Spleen (tissue), 11 donors: ENCODE results near the gene SLC6A13. TPM values are rescaled to one million over a fixed set of nuclear protein-coding genes. Genes with fewer than 3 reads are reported as not detected.

Experiments used
- DNase-seq: peaks from one replicate; pipeline ENCODE4 v3.0.0-alpha.2; 2020
- H3K27ac ChIP-seq, 8 donors: fragments of 200-600 bp; sonication (generic) in 7 of 8; 1 replicate in 4 of 8; 2 replicates in 4 of 8; pipeline versions ENCODE4 v1.5.0 to v1.8.0; 2016 to 2021; ENCODE audit warnings: inconsistent platforms in 4 of 8, mild to moderate bottlenecking in 4 of 8, moderate library complexity in 1 of 8
- H3K27me3 ChIP-seq, 7 donors: fragments of 200-600 bp; sonication (generic) in 6 of 7; replicated peaks in 1 of 7; 1 replicate in 4 of 7; 2 replicates in 3 of 7; pipeline versions ENCODE4 v1.5.0 to v1.8.0; 2016 to 2021; ENCODE audit warnings: inconsistent platforms in 3 of 7, mild to moderate bottlenecking in 1 of 7
- H3K36me3 ChIP-seq, 6 donors: fragments of 200-600 bp; sonication (generic) in 5 of 6; 1 replicate in 4 of 6; 2 replicates in 2 of 6; pipeline versions ENCODE4 v1.5.0 to v1.8.0; 2016 to 2021; ENCODE audit warnings: inconsistent platforms in 2 of 6
- H3K4me1 ChIP-seq, 6 donors: fragments of 200-600 bp; sonication (generic) in 5 of 6; 1 replicate in 3 of 6; 2 replicates in 3 of 6; pipeline versions ENCODE4 v1.5.0 to v1.8.0; 2016 to 2021; ENCODE audit warnings: inconsistent platforms in 3 of 6
- H3K4me3 ChIP-seq, 8 donors: fragments of 200-600 bp; sonication (generic) in 7 of 8; 1 replicate in 4 of 8; 2 replicates in 4 of 8; pipeline versions ENCODE4 v1.5.0 to v1.8.0; 2016 to 2021; ENCODE audit warnings: inconsistent platforms in 4 of 8, mild to moderate bottlenecking in 4 of 8, moderate library complexity in 2 of 8
- H3K9me3 ChIP-seq, 8 donors: fragments of 200-600 bp; sonication (generic) in 7 of 8; 1 replicate in 4 of 8; 2 replicates in 4 of 8; pipeline versions ENCODE4 v1.5.0 to v1.8.0; 2016 to 2021; ENCODE audit warnings: inconsistent platforms in 4 of 8
- CTCF ChIP-seq, 11 experiments: fragments of 200-600 bp in 7 of 11; fragments of 450-650 bp in 4 of 11; sonication (generic) in 4 of 11; IDR thresholded peaks in 8 of 11; conservative IDR thresholded peaks in 3 of 11; 1 replicate in 7 of 11; 2 replicates in 4 of 11; pipeline versions ENCODE4 v1.4.0 to v1.8.0; 2016 to 2021; ENCODE audit warnings: antibody characterized with exemption in 11 of 11, inconsistent platforms in 4 of 11, mild to moderate bottlenecking in 1 of 11
- POLR2A ChIP-seq, 3 donors: fragments of 450-650 bp; IDR thresholded peaks; one replicate each; pipeline ENCODE4 v1.5.1; 2017; ENCODE audit warnings: antibody characterized with exemption in 3 of 3, mild to moderate bottlenecking in 1 of 3
- POLR2AphosphoS5 ChIP-seq, 3 donors: sonication (generic); formaldehyde crosslinking; IDR thresholded peaks; one replicate each; pipeline ENCODE4 v1.5.1; 2017; ENCODE audit warnings: antibody characterized with exemption in 3 of 3
- WGBS, 5 donors: extraction: QIAGEN DNeasy Blood & Tissue Kit in 3 of 5; methylation state at CpG; one replicate each; pipeline versions ENCODE4 v1.1.5 to v1.1.7; 2013 to 2018; 5-methylcytosine and 5-hydroxymethylcytosine counted together
- intact Hi-C: fragments of 100-400 bp; cut with DNase I; formaldehyde crosslinking; loops from one replicate; pipeline ENCODE4 v1.15.0; 2023; ENCODE audit warnings: low total_unique reads
- polyA plus RNA-seq, 3 donors: library from polyadenylated mRNA; stranded (reverse); fragments of 200-250 nt; gene quantifications; one replicate each; pipeline ENCODE4 v1.2.1, GENCODE V29; 2013
- total RNA-seq, 7 donors: library from RNA; depleted of rRNA in 3 of 7; stranded (reverse); fragments of >200 nt in 3 of 7; fragmentation: NEBNext Ultra II Directional in 4 of 7; extraction: Animal tissue kit (Norgen Biotek cat#: 25700) in 4 of 7; gene quantifications; one replicate each; pipeline versions ENCODE4 v1.1.0 to v1.2.1, GENCODE V29; 2016 to 2021
- donor health status: healthy with polysubstance abuse.
- donor health status: DM: no; HTN: no; CAD: no; lungs with moderate emphysema.
- donor health status: DM: no; HTN: no; CAD: no.
- donor health status: Bipolar disorder and iron deficiency.
- donor health status: healthy.
- donor health status: DM: no; HTN: no; CAD: no.
- donor health status: DM: yes; HTN: yes; CAD: no.

The SLC6A13 gene
- total and polyA plus RNA-seq, 10 donors, result 0.22 to 1.7 (median 0.30) TPM; not detected in 5

- intact Hi-C loops, result no loop called here
- peak; percentile 63 for DNase-seq
- Histone ChIP-seq H3K4me1 (no peaks in the 10 kb centered on the region), H3K4me3 (no peak overlapping the region), H3K27ac (no peak overlapping the region), H3K9me3 (no peaks in the 10 kb centered on the region), H3K27me3 (peaks cover 0 to 74% (median under 1%) of the 10 kb centered on the region in 7 donors), H3K36me3 (no peaks in the 10 kb centered on the region)
- WGBS, 5 donors, result 73 to 90% (median 76%) methylated on average over 5 of the region's 5 CpGs
- TF ChIP-seq POLR2A (IDR thresholded peaks at IDR 0.05) (no peak), POLR2AphosphoS5 (IDR thresholded peaks at IDR 0.05) (no peak), CTCF (IDR thresholded peaks at IDR 0.05 in 8 of 11, conservative IDR thresholded peaks at IDR 0.05 in 3 of 11) (no peak)
Observed at GRCh38 chr12:195156-195555, 67.5 kb downstream of the SLC6A13 start.

GRCh38 chr12:194276-194675 lies 68.4 kb downstream of the SLC6A13 start:
- Histone ChIP-seq H3K4me1 (peaks cover 0 to 5% (median 3%) of the 10 kb centered on the region in 6 donors), H3K27ac (no peak overlapping the region), H3K9me3 (no peaks in the 10 kb centered on the region), H3K36me3 (no peaks in the 10 kb centered on the region), H3K4me3 (no peak overlapping the region), H3K27me3 (peaks cover 0 to 81% (median 9%) of the 10 kb centered on the region in 7 donors)
- no peak for TF ChIP-seq CTCF (IDR thresholded peaks at IDR 0.05 in 8 of 11, conservative IDR thresholded peaks at IDR 0.05 in 3 of 11)
- DNase-seq, result peak; percentile 38
- WGBS, 5 donors, result 80 to 89% (median 88%) methylated on average over 7 of the region's 7 CpGs
- intact Hi-C loops, result no loop called here

GRCh38 chr12:193261-193660 lies 69.4 kb downstream of the SLC6A13 start:
- WGBS, 5 donors, result 60 to 82% (median 73%) methylated on average over 9 to 10 of the region's 10 CpGs
- DNase-seq, result peak; percentile 34
- H3K4me1 ChIP-seq, result peaks cover 0 to 13% (median 10%) of the 10 kb centered on the region in 6 donors

GRCh38 chr12:191541-191940 lies 71.1 kb downstream of the SLC6A13 start:
- Histone ChIP-seq H3K27ac (no peak overlapping the region), H3K4me3 (no peak overlapping the region), H3K36me3 (no peaks in the 10 kb centered on the region), H3K27me3 (peaks cover 0 to 85% (median 15%) of the 10 kb centered on the region in 7 donors), H3K4me1 (peaks cover 0 to 13% (median 10%) of the 10 kb centered on the region in 6 donors), H3K9me3 (no peaks in the 10 kb centered on the region)
- intact Hi-C loops, result no loop called here
- peak; percentile 16 for DNase-seq
- 78 to 90% (median 85%) methylated on average over 3 of the region's 3 CpGs for WGBS, 5 donors
- no peak for TF ChIP-seq POLR2AphosphoS5 (IDR thresholded peaks at IDR 0.05)
- TF ChIP-seq CTCF (IDR thresholded peaks at IDR 0.05 in 8 of 11, conservative IDR thresholded peaks at IDR 0.05 in 3 of 11), result no peak
- TF ChIP-seq POLR2A (IDR thresholded peaks at IDR 0.05), result no peak

More at GRCh38 chr12:193261-193660, 69.4 kb downstream of the SLC6A13 start:
- Histone ChIP-seq H3K27ac (no peak overlapping the region), H3K36me3 (no peaks in the 10 kb centered on the region), H3K27me3 (peaks cover 0 to 83% (median 15%) of the 10 kb centered on the region in 7 donors), H3K4me3 (no peak overlapping the region), H3K9me3 (no peaks in the 10 kb centered on the region)
- TF ChIP-seq POLR2AphosphoS5 (IDR thresholded peaks at IDR 0.05) (no peak), POLR2A (IDR thresholded peaks at IDR 0.05) (no peak), CTCF (IDR thresholded peaks at IDR 0.05 in 8 of 11, conservative IDR thresholded peaks at IDR 0.05 in 3 of 11) (no peak)
- intact Hi-C loops, result no loop called here
